Measurements from ENCODE around the gene FAM89B. TPM values are rescaled to one million over a fixed set of nuclear protein-coding genes. Genes with fewer than 3 reads are reported as not detected.

Gene FAM89B
- total RNA-seq (2021; fragmentation: NEBNext Ultra II Directional; extraction: Animal tissue kit (Norgen Biotek cat#: 25700)) (15.8 and 17.6 TPM in 2 replicates), polyA plus RNA-seq (2011; rRNA removed) (32.4 and 39.2 TPM in 2 replicates), polyA minus RNA-seq (2011; rRNA and poly(A)+ RNA removed) (5.8 and 6.0 TPM in 2 replicates)
- polyA plus RNA-seq (2011; cell fraction: cytosol; rRNA removed): 21.2 TPM
- polyA plus RNA-seq (2011; cell fraction: nucleus; rRNA removed): 30.1 TPM
- polyA plus RNA-seq (2012, experiment 1 of 2): 11.0 to 14.3 TPM (median 11.7 TPM) in 4 replicates
- 14.5 TPM for polyA plus RNA-seq (2012, experiment 2 of 2)
- polyA plus RNA-seq (2013, experiment 1 of 2): 16.9 TPM
- 17.1 TPM for polyA plus RNA-seq (2013, experiment 2 of 2)
- polyA minus RNA-seq (2011; cell fraction: cytosol; rRNA and poly(A)+ RNA removed): 6.2 TPM
- 17.7 TPM for polyA minus RNA-seq (2011; cell fraction: nucleus; rRNA and poly(A)+ RNA removed)
- long read RNA-seq, experiment 1, transcript FAM89B-203 (2 exons, 1,263 nt): major isoform, 11 of 19 reads
- long read RNA-seq, experiment 1, partial matches to known transcripts: 0 of 19 reads
- long read RNA-seq, experiment 1, other reads (novel, unspliced or antisense): 4 of 19 reads
- long read RNA-seq, experiment 2, partial matches to known transcripts: 0 of 2 reads
- long read RNA-seq, experiment 2, other reads (novel, unspliced or antisense): 2 of 2 reads

GRCh38 chr11:65572356-65573051, at the start of gene FAM89B:
TSS of gene FAM89B (plus strand) at chr11:65572538. CDS start at chr11:65572670, 132 bp downstream.
- H4K91ac ChIP-seq (replicated peaks; ENCODE audit: insufficient read length, low read length): no peak within 1 kb of the TSS
- H2AK5ac ChIP-seq (ENCODE audit: low read depth, low read length): no peak within 1 kb of the TSS
- H3K14ac ChIP-seq (ENCODE audit: insufficient read length): no peak within 1 kb of the TSS
- no peak within 1 kb of the TSS for H2BK120ac ChIP-seq (replicated peaks; ENCODE audit: low read depth, low read length)
- H3K79me2 ChIP-seq (ENCODE audit: control insufficient read depth in 1 of 2, insufficient read depth in 2 of 2, low read length in 2 of 2): peaks cover 0 to 11% of the 10 kb centered on the region in 2 experiments; a peak in 1 of 4 replicates
- DNase-seq (ENCODE audit: low read depth in 1 of 2, low spot score in 2 of 2) (peak in 1 of 2 experiments; percentile 86), FAIRE-seq (no peak)
- no peak within 1 kb of the TSS for H2BK15ac ChIP-seq (ENCODE audit: low read length)
- peaks cover 13 to 38% (median 22%) of the 10 kb centered on the region in 4 experiments for H3K4me1 ChIP-seq (replicated peaks in 1 of 4; ENCODE audit: control insufficient read depth in 3 of 4, insufficient read depth in 4 of 4, low read length in 3 of 4)
- no peaks in the 10 kb centered on the region for H3K9me3 ChIP-seq (ENCODE audit: insufficient read depth in 2 of 2, low read depth in 1 of 2, low read length in 1 of 2)
- H2BK5ac ChIP-seq (ENCODE audit: low read depth, low read length): no peak within 1 kb of the TSS
- H3K27me3 ChIP-seq (replicated peaks in 1 of 4; ENCODE audit: control insufficient read depth in 3 of 4, extremely low read depth in 1 of 4, insufficient read depth in 3 of 4, low read length in 3 of 4): peaks cover 8 to 32% (median 24%) of the 10 kb centered on the region in 4 experiments
- H2BK12ac ChIP-seq (ENCODE audit: low read depth, low read length): no peak within 1 kb of the TSS
- H3K23me2 ChIP-seq (ENCODE audit: low read depth, low read length): peaks cover 14% of the 10 kb centered on the region; the same call in 1 of the 2 replicates
- WGBS, 2 experiments (ENCODE audit: extremely low coverage in 1 of 2, insufficient coverage in 1 of 2, insufficient read length in 1 of 2, insufficient replicate concordance in 2 of 2, low coverage in 1 of 2, low lambda C conversion rate in 2 of 2, missing lambda C conversion rate in 1 of 2): 5% methylated on average over 27 of the region's 86 CpGs; no CpG with 5 or more reads in 1 of the 2 experiments
- POLR2A ChIA-PET (ENCODE audit: partially characterized antibody): interaction anchor here (0.5 to 3.4 kb wide), 16 partner anchors 8 to 74 kb away, joined by 3 to 25 read pairs (median 5); partner anchors contain the start of genes LTBP3, MALAT1 and MAP3K11
- H3K56ac ChIP-seq (replicated peaks; ENCODE audit: insufficient read length, low read depth, low read length): no peak within 1 kb of the TSS
- peaks cover 2% of the 10 kb centered on the region; the same call in 1 of the 2 replicates for H3K79me1 ChIP-seq (ENCODE audit: low read depth, low read length)
- no peak within 1 kb of the TSS for H3K4ac ChIP-seq (replicated peaks; ENCODE audit: insufficient read length, low read depth, low read length)
- H3K36me3 ChIP-seq (ENCODE audit: control insufficient read depth in 2 of 4, insufficient read depth in 4 of 4, low read length in 3 of 4): no peaks in the 10 kb centered on the region
- H4K20me1 ChIP-seq (replicated peaks in 1 of 2; ENCODE audit: control insufficient read depth in 1 of 2, insufficient read depth in 2 of 2, low read length in 2 of 2): peaks cover 15 to 23% of the 10 kb centered on the region in 2 experiments
- CTCF ChIA-PET (ENCODE audit: partially characterized antibody): interaction anchor here (0.7 to 16.3 kb wide), 15 partner anchors 12 to 535 kb away, joined by 3 to 284 read pairs (median 4); partner anchors contain the start of genes KCNK7, LTBP3, PCNX3 and SCYL1
- no peak within 1 kb of the TSS for H3K23ac ChIP-seq (ENCODE audit: insufficient read length)
- no peak within 1 kb of the TSS for H3K18ac ChIP-seq (ENCODE audit: extremely low read depth, low read length)
- H3K4me3 ChIP-seq (ENCODE audit: extremely low read depth in 1 of 4, insufficient read depth in 2 of 4, low read depth in 3 of 4, low read length in 4 of 4): peak within 1 kb of the TSS; percentile 31 to 91 (median 38)
- peak within 1 kb of the TSS; percentile 55 for H4K5ac ChIP-seq (ENCODE audit: insufficient read length, low read depth, low read length)
- H3K27ac ChIP-seq (ENCODE audit: low read depth, low read length): no peak within 1 kb of the TSS
- H2AFZ ChIP-seq (ENCODE audit: low read length): no peak within 1 kb of the TSS
- H2BK20ac ChIP-seq (ENCODE audit: low read length): no peak within 1 kb of the TSS
- peak within 1 kb of the TSS in 1 of 4 experiments; percentile 85; a peak in 2 of 7 replicates for H3K9ac ChIP-seq (replicated peaks in 1 of 4; ENCODE audit: extremely low read depth in 1 of 4, low read depth in 3 of 4, low read length in 3 of 4)
- H3K4me2 ChIP-seq (ENCODE audit: insufficient read depth in 1 of 2, low read depth in 2 of 2, low read length in 2 of 2): peak within 1 kb of the TSS; percentile 72 to 90
- H4K8ac ChIP-seq (ENCODE audit: extremely low read depth, insufficient read depth, low read length): peak within 1 kb of the TSS; percentile 66
- TF ChIP-seq PHF8 (conservative IDR thresholded peaks at IDR 0.05; ENCODE audit: low read depth, low read length) (0 out of 2 replicates have a peak, but pooled peaks have one; percentile 32), SIN3A (conservative IDR thresholded peaks at IDR 0.05 in 1 of 2, IDR thresholded peaks at IDR 0.05 in 1 of 2; ENCODE audit: low read depth in 1 of 2, low read length in 2 of 2) (peak in 1 of 2 experiments; percentile 19; a peak in 1 of 4 replicates), MAX (IDR thresholded peaks at IDR 0.05) (peak; percentile 25; the same call in 1 of the 2 replicates), SP1 (IDR thresholded peaks at IDR 0.05; ENCODE audit: low read depth, low read length) (peak; percentile 45; the same call in 1 of the 2 replicates), SP4 (IDR thresholded peaks at IDR 0.05; ENCODE audit: low read length) (0 out of 2 replicates have a peak, but pooled peaks have one; percentile 27), TCF12 (IDR thresholded peaks at IDR 0.05; ENCODE audit: low read depth, low read length) (no peak), KDM5A (IDR thresholded peaks at IDR 0.05; ENCODE audit: low read length) (0 out of 2 replicates have a peak, but pooled peaks have one; percentile 5), YY1 (IDR thresholded peaks at IDR 0.05; ENCODE audit: low read depth, low read length) (no peak)

Measured in H1 (cell line).